OCI-LY1 (cell line): ENCODE measurements around the gene CACNA2D3.

Source experiments
- H2AFZ ChIP-seq: fragments of 200-600 bp; sonication (generic), shearing (Covaris generic); 2 replicates; pipeline ENCODE4 v1.6.0; 2014; ENCODE audit warnings: antibody characterized with exemption, mild to moderate bottlenecking, low read length
- H3F3A ChIP-seq: fragments of 200-600 bp; sonication (generic), shearing (Covaris generic); 2 replicates; pipeline ENCODE4 v1.6.0; 2014; ENCODE audit warnings: mild to moderate bottlenecking, antibody characterized with exemption, low read length, moderate library complexity; ENCODE audit not compliant: insufficient read depth
- H3K27ac ChIP-seq: fragments of 200-600 bp; sonication (generic); 2 replicates; pipeline ENCODE4 v1.5.1; 2014; ENCODE audit warnings: low read length, mixed run types, mild to moderate bottlenecking, low read depth; ENCODE audit not compliant: poor library complexity, severe bottlenecking
- H3K27me3 ChIP-seq: fragments of 200-600 bp; sonication (generic); 2 replicates; pipeline ENCODE4 v1.6.0; 2014; ENCODE audit warnings: antibody characterized with exemption, mild to moderate bottlenecking, low read length, moderate library complexity; ENCODE audit not compliant: insufficient read depth
- H3K36me3 ChIP-seq: fragments of 200-600 bp; sonication (generic); 2 replicates; pipeline ENCODE4 v1.6.1; 2014; ENCODE audit warnings: mild to moderate bottlenecking, antibody characterized with exemption, low read length, moderate library complexity, mixed read lengths; ENCODE audit not compliant: insufficient read depth
- H3K4me1 ChIP-seq: fragments of 200-600 bp; sonication (generic); 2 replicates; pipeline ENCODE4 v1.5.1; 2014; ENCODE audit warnings: mild to moderate bottlenecking, low read length, moderate library complexity; ENCODE audit not compliant: insufficient read depth, severe bottlenecking
- H3K4me2 ChIP-seq: fragments of 200-600 bp; sonication (generic), shearing (Covaris generic); 2 replicates; pipeline ENCODE4 v1.6.1; 2014; ENCODE audit warnings: low read length
- H3K4me3 ChIP-seq: fragments of 200-600 bp; sonication (generic); 2 replicates; pipeline ENCODE4 v1.5.1; 2014; ENCODE audit warnings: low read length, low read depth, mild to moderate bottlenecking, mixed read lengths; ENCODE audit not compliant: poor library complexity, severe bottlenecking
- H3K79me2 ChIP-seq: fragments of 200-600 bp; shearing (Covaris generic); 2 replicates; pipeline ENCODE4 v1.6.1; 2016; ENCODE audit warnings: mixed run types, low read length, mixed read lengths; ENCODE audit not compliant: insufficient read depth
- H3K9ac ChIP-seq: fragments of 200-600 bp; sonication (generic), shearing (Covaris generic); 2 replicates; pipeline ENCODE4 v1.6.1; 2014; ENCODE audit warnings: mild to moderate bottlenecking, low read length, mixed read lengths
- H3K9me2 ChIP-seq: fragments of 200-600 bp; sonication (generic), shearing (Covaris generic); 2 replicates; pipeline ENCODE4 v1.6.1; 2014; ENCODE audit warnings: low read depth, mild to moderate bottlenecking, low read length, mixed read lengths
- H3K9me3 ChIP-seq: fragments of 200-600 bp; shearing (Covaris generic); 2 replicates; pipeline ENCODE4 v1.6.1; 2014; ENCODE audit warnings: low read length, mixed read lengths
- H4K20me1 ChIP-seq: fragments of 200-600 bp; sonication (generic), shearing (Covaris generic); 2 replicates; pipeline ENCODE4 v1.6.0; 2016; ENCODE audit warnings: mild to moderate bottlenecking, low read length; ENCODE audit not compliant: insufficient read depth
- EZH2 ChIP-seq: fragments of 200-600 bp; sonication (generic), shearing (Covaris generic); IDR thresholded peaks from 2 replicates; pipeline ENCODE4 v1.8.0; 2017; ENCODE audit warnings: borderline replicate concordance, mixed run types, mild to moderate bottlenecking, antibody characterized with exemption, low read length, moderate library complexity, mixed read lengths
- TF ChIP-seq, protein P1 (sequence below): fragments of 200-600 bp; sonication (generic), shearing (Covaris generic); IDR thresholded peaks from 2 replicates; pipeline ENCODE4 v1.5.1; 2017; ENCODE audit warnings: mild to moderate bottlenecking, antibody characterized with exemption, low read length, moderate library complexity, mixed read lengths

Gene CACNA2D3

DNA sequence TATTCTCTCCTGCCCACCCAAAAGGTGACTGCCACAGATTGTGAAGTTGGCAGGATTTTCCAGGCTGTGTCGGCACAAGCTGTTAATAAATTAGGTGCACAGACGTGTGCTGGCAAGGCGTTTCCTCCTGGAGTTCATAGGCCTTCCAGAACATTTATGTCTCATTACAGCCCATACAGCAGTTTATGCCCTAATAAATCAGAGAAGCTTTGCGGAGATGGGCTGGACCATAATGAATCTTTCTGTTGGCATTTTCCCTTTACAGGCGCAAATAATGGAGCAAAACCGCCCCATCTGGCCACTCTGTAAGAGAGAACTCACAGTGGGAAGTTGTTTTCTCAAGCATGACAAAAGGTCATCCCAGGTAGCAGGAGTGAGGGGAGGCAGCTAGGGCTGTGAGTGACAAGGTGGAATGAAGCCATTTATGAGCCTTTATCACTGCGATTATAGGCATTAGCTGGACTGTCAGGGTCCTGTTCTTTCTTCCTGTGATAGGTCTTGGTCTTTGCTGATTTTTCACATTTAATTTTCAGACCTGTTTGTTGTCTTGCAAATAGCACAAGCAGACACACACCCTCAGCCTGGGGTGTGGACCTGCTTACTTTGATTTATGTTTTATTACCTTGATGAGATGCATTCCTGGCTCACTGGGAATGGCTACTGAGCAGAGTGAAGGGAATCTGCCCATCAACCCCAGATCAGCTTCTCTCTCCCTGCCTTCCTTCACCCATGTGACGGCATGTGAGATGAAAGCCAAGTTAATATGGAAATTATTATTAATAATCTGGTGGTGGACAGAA is 548.0 kb downstream of the CACNA2D3 start:
- H4K20me1 ChIP-seq: no peaks in the 10 kb centered on the region

DNA sequence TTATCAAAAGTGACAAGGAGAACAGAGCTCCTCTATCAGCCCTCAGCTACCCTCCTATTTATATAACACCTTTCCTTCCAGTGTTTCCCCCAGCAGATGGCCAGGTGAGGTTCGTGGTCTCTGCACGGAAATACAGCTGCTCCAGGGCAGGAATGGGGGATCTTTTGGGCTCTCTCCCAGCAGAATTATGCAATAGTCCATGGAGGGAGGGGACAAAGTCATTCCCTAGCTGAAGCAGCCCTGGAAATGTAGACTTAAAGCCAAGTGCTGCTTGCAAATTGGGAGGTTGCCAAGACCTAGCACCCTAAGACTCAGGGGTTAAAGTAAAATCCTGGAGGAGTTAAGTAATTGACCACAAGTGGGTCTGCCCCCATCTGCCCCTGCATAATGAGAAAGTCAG is 549.2 kb downstream of the CACNA2D3 start:
- Histone ChIP-seq H3K27ac (no peak overlapping the region), H2AFZ (no peak overlapping the region), H3K9me2 (no peaks in the 10 kb centered on the region), H3K9ac (no peak overlapping the region), H3K27me3 (no peaks in the 10 kb centered on the region), H3K4me2 (no peak overlapping the region), H3F3A (no peaks in the 10 kb centered on the region), H3K9me3 (no peaks in the 10 kb centered on the region), H3K4me1 (no peaks in the 10 kb centered on the region), H4K20me1 (no peaks in the 10 kb centered on the region), H3K4me3 (no peak overlapping the region), H3K36me3 (no peaks in the 10 kb centered on the region), H3K79me2 (no peaks in the 10 kb centered on the region)
- TF ChIP-seq, protein P1, sequence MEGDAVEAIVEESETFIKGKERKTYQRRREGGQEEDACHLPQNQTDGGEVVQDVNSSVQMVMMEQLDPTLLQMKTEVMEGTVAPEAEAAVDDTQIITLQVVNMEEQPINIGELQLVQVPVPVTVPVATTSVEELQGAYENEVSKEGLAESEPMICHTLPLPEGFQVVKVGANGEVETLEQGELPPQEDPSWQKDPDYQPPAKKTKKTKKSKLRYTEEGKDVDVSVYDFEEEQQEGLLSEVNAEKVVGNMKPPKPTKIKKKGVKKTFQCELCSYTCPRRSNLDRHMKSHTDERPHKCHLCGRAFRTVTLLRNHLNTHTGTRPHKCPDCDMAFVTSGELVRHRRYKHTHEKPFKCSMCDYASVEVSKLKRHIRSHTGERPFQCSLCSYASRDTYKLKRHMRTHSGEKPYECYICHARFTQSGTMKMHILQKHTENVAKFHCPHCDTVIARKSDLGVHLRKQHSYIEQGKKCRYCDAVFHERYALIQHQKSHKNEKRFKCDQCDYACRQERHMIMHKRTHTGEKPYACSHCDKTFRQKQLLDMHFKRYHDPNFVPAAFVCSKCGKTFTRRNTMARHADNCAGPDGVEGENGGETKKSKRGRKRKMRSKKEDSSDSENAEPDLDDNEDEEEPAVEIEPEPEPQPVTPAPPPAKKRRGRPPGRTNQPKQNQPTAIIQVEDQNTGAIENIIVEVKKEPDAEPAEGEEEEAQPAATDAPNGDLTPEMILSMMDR: no peak
- no peak for TF ChIP-seq EZH2

More for the DNA sequence above, 548.0 kb downstream of the CACNA2D3 start:
- no peaks in the 10 kb centered on the region for H3K79me2 ChIP-seq
- no peak overlapping the region for H2AFZ ChIP-seq
- H3K9me3 ChIP-seq: no peaks in the 10 kb centered on the region
- no peak overlapping the region for H3K4me3 ChIP-seq
- TF ChIP-seq EZH2: no peak
- TF ChIP-seq, protein P1: no peak
- no peak overlapping the region for H3K4me2 ChIP-seq
- no peaks in the 10 kb centered on the region for H3K4me1 ChIP-seq
- no peak overlapping the region for H3K27ac ChIP-seq
- H3K9me2 ChIP-seq: no peaks in the 10 kb centered on the region
- H3K36me3 ChIP-seq: no peaks in the 10 kb centered on the region
- H3F3A ChIP-seq: no peaks in the 10 kb centered on the region
- H3K9ac ChIP-seq: no peak overlapping the region
- no peaks in the 10 kb centered on the region for H3K27me3 ChIP-seq

DNA sequence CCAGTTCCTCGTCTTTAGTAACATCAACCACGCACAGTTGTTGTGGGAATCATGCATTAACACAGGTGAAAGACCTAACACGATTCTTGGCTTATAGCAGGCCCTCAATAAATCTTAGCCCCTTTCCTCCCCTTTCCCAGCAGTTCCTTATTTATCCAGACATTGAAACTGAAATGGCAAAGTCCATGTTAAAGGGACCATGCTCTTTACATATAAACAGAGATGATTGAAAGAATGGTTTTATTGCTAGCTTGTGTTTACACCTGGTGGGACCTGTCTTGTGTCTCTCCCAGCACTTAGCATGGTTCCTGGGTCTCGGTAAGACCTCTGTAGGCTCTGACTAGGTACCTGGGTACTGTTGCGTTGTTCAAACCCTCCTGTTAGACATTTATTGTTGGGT is 553.7 kb downstream of the CACNA2D3 start:
- TF ChIP-seq, protein P1: no peak
- TF ChIP-seq EZH2: no peak
- H3K9me2 ChIP-seq: no peaks in the 10 kb centered on the region
- H3K27me3 ChIP-seq: no peaks in the 10 kb centered on the region
- no peak overlapping the region for H3K27ac ChIP-seq
- H2AFZ ChIP-seq: no peak overlapping the region
- no peaks in the 10 kb centered on the region for H3K79me2 ChIP-seq
- H3K4me3 ChIP-seq: no peak overlapping the region
- H3F3A ChIP-seq: no peaks in the 10 kb centered on the region
- no peaks in the 10 kb centered on the region for H3K9me3 ChIP-seq
- no peaks in the 10 kb centered on the region for H3K4me1 ChIP-seq
- no peak overlapping the region for H3K9ac ChIP-seq
- H3K4me2 ChIP-seq: no peak overlapping the region
- no peaks in the 10 kb centered on the region for H4K20me1 ChIP-seq
- H3K36me3 ChIP-seq: no peaks in the 10 kb centered on the region
